Peyer's patch (tissue), 4 donors: ENCODE measurements around the gene SCFD2. TPM values are rescaled to one million over a fixed set of nuclear protein-coding genes. Genes with fewer than 3 reads are reported as not detected.
"Not testable (repeated sequence)": the region's sequence is repeated elsewhere in the genome, so short reads cannot be mapped to it uniquely, and the experiment has no call there.

Experiments used
- DNase-seq, 3 donors: peaks; one replicate each; pipeline ENCODE4 v3.0.0-alpha.2; 2017 to 2019
- H3K27ac ChIP-seq, 4 donors: fragments of 200-600 bp; sonication (generic); one replicate each; pipeline ENCODE4 v1.5.1; 2016 to 2019
- H3K27me3 ChIP-seq, 2 donors: fragments of 200-600 bp; sonication (generic); one replicate each; pipeline ENCODE4 v1.5.1; 2019
- H3K36me3 ChIP-seq, 3 donors: fragments of 200-600 bp; sonication (generic); one replicate each; pipeline ENCODE4 v1.5.1; 2016 to 2019
- H3K4me1 ChIP-seq, 4 donors: fragments of 200-600 bp; sonication (generic); one replicate each; pipeline ENCODE4 v1.5.1; 2016 to 2019
- H3K4me3 ChIP-seq, 4 donors: fragments of 200-600 bp; sonication (generic); 1 replicate in 3 of 4; 2 replicates in 1 of 4; pipeline ENCODE4 v1.5.1; 2016 to 2019; ENCODE audit warnings: mild to moderate bottlenecking in 1 of 4
- H3K9me3 ChIP-seq, 4 donors: fragments of 200-600 bp; sonication (generic); one replicate each; pipeline ENCODE4 v1.5.1; 2016 to 2019; ENCODE audit warnings: mild to moderate bottlenecking in 1 of 4
- CTCF ChIP-seq, 6 experiments: fragments of 450-650 bp in 4 of 6; fragments of 200-600 bp in 2 of 6; sonication (generic) in 1 of 6; IDR thresholded peaks; one replicate each; pipeline ENCODE4 v1.5.1; 2017 to 2019; ENCODE audit warnings: antibody characterized with exemption in 6 of 6, mild to moderate bottlenecking in 3 of 6, moderate library complexity in 1 of 6
- POLR2A ChIP-seq, 2 donors: fragments of 450-650 bp; IDR thresholded peaks; one replicate each; pipeline ENCODE4 v1.5.1; 2017; ENCODE audit warnings: antibody characterized with exemption in 2 of 2, mild to moderate bottlenecking in 2 of 2, moderate library complexity in 2 of 2
- total RNA-seq, 4 donors: library from RNA; depleted of rRNA; stranded (reverse); fragments of >200 nt; gene quantifications; one replicate each; pipeline ENCODE4 v1.1.0, GENCODE V29; 2016

Gene SCFD2
- total RNA-seq, 4 donors from 2014 or later: 17.3 to 165 (median 30.1) TPM

- no peaks in the 10 kb centered on the region for H3K27me3 ChIP-seq
- H3K27ac ChIP-seq: no peak overlapping the region
- DNase-seq: no peak
- no peaks in the 10 kb centered on the region for H3K9me3 ChIP-seq
- no peak overlapping the region for H3K4me3 ChIP-seq
- no peaks in the 10 kb centered on the region for H3K36me3 ChIP-seq
- no peak for TF ChIP-seq CTCF (IDR thresholded peaks at IDR 0.05)
- TF ChIP-seq POLR2A (IDR thresholded peaks at IDR 0.05): no peak
- no peaks in the 10 kb centered on the region for H3K4me1 ChIP-seq
Observed at GRCh38 chr4:53240573-53240972, 125.3 kb downstream of the SCFD2 start.

- H3K36me3 ChIP-seq, DNase-seq, H3K27ac ChIP-seq, H3K9me3 ChIP-seq, H3K4me1 ChIP-seq, H3K27me3 ChIP-seq, H3K4me3 ChIP-seq: not testable (repeated sequence)
Observed at GRCh38 chr4:53238352-53238751, 127.5 kb downstream of the SCFD2 start.

- not testable (repeated sequence) for H3K9me3 ChIP-seq, H3K27me3 ChIP-seq, H3K4me3 ChIP-seq, DNase-seq, H3K36me3 ChIP-seq, H3K27ac ChIP-seq, H3K4me1 ChIP-seq
Observed at GRCh38 chr4:53237811-53238210, 128.1 kb downstream of the SCFD2 start.

GRCh38 chr4:53236624-53237023 is 129.2 kb downstream of the SCFD2 start:
- not testable (repeated sequence) for H3K9me3 ChIP-seq, H3K4me1 ChIP-seq, H3K36me3 ChIP-seq, H3K4me3 ChIP-seq, H3K27me3 ChIP-seq, H3K27ac ChIP-seq, DNase-seq

GRCh38 chr4:53235547-53235946 is 130.3 kb downstream of the SCFD2 start:
- H3K9me3 ChIP-seq: no peaks in the 10 kb centered on the region
- no peaks in the 10 kb centered on the region for H3K36me3 ChIP-seq
- H3K4me3 ChIP-seq: no peak overlapping the region
- DNase-seq: no peak
- no peaks in the 10 kb centered on the region for H3K4me1 ChIP-seq
- TF ChIP-seq CTCF (IDR thresholded peaks at IDR 0.05) (no peak), POLR2A (IDR thresholded peaks at IDR 0.05) (no peak)
- H3K27me3 ChIP-seq: no peaks in the 10 kb centered on the region
- no peak overlapping the region for H3K27ac ChIP-seq

GRCh38 chr4:53234669-53235068 is 131.2 kb downstream of the SCFD2 start:
- H3K4me1 ChIP-seq: no peaks in the 10 kb centered on the region
- H3K9me3 ChIP-seq: no peaks in the 10 kb centered on the region
- H3K27me3 ChIP-seq: no peaks in the 10 kb centered on the region
- no peaks in the 10 kb centered on the region for H3K36me3 ChIP-seq
- no peak for DNase-seq
- TF ChIP-seq CTCF (IDR thresholded peaks at IDR 0.05): no peak
- TF ChIP-seq POLR2A (IDR thresholded peaks at IDR 0.05): no peak
- no peak overlapping the region for H3K4me3 ChIP-seq
- H3K27ac ChIP-seq: no peak overlapping the region

GRCh38 chr4:53234111-53234510 is 131.8 kb downstream of the SCFD2 start:
- H3K27ac ChIP-seq: no peak overlapping the region
- no peaks in the 10 kb centered on the region for H3K9me3 ChIP-seq
- no peaks in the 10 kb centered on the region for H3K27me3 ChIP-seq
- DNase-seq: no peak
- H3K36me3 ChIP-seq: no peaks in the 10 kb centered on the region
- H3K4me3 ChIP-seq: no peak overlapping the region
- no peak for TF ChIP-seq POLR2A (IDR thresholded peaks at IDR 0.05)
- H3K4me1 ChIP-seq: no peaks in the 10 kb centered on the region

GRCh38 chr4:53233114-53233795 is 132.6 kb downstream of the SCFD2 start:
- no peaks in the 10 kb centered on the region for H3K4me1 ChIP-seq
- no peak for TF ChIP-seq CTCF (IDR thresholded peaks at IDR 0.05)
- TF ChIP-seq POLR2A (IDR thresholded peaks at IDR 0.05): no peak
- no peaks in the 10 kb centered on the region for H3K27me3 ChIP-seq
- no peaks in the 10 kb centered on the region for H3K9me3 ChIP-seq
- H3K36me3 ChIP-seq: no peaks in the 10 kb centered on the region
- no peak for DNase-seq
- no peak overlapping the region for H3K27ac ChIP-seq
- H3K4me3 ChIP-seq: no peak overlapping the region
